SK-N-SH treated with all-trans-retinoic acid at 6 μM for 48 hours (cell line): Measurements from ENCODE around the gene POLE.

Experiments used
- GLIS3 ChIP-seq: fragments of 250-450 bp; sonication (Bioruptor Pico); IDR thresholded peaks from 2 replicates; pipeline ENCODE4 v1.5.0; 2020; ENCODE audit warnings: mild to moderate bottlenecking, moderate library complexity
- PATZ1 ChIP-seq: fragments of 250-450 bp; sonication (Bioruptor Pico); IDR thresholded peaks from 2 replicates; pipeline ENCODE4 v1.8.0; 2020; ENCODE audit warnings: mild to moderate bottlenecking, moderate library complexity, borderline replicate concordance
- POU6F1 ChIP-seq: fragments of 250-450 bp; sonication (Bioruptor Pico); IDR thresholded peaks from 2 replicates; pipeline ENCODE4 v1.8.0; 2021; ENCODE audit warnings: low read depth, mild to moderate bottlenecking, moderate library complexity, borderline replicate concordance
- RARB ChIP-seq: fragments of 250-450 bp; sonication (Bioruptor Pico); IDR thresholded peaks from 2 replicates; pipeline ENCODE4 v1.8.0; 2021; ENCODE audit warnings: mild to moderate bottlenecking, moderate library complexity
- TOX ChIP-seq: fragments of 250-450 bp; sonication (Bioruptor Pico); IDR thresholded peaks from 2 replicates; pipeline ENCODE4 v1.8.0; 2021; ENCODE audit warnings: mild to moderate bottlenecking, moderate library complexity, borderline replicate concordance
- ZC3H10 ChIP-seq: fragments of 250-450 bp; sonication (Bioruptor Pico); IDR thresholded peaks from 2 replicates; pipeline ENCODE4 v1.5.1; 2021; ENCODE audit warnings: mild to moderate bottlenecking, moderate library complexity
- ZFP3 ChIP-seq: fragments of 250-450 bp; sonication (Bioruptor Pico); IDR thresholded peaks from 2 replicates; pipeline ENCODE4 v1.5.0; 2020; ENCODE audit warnings: mild to moderate bottlenecking, moderate library complexity
- ZFP30 ChIP-seq: fragments of 450-650 bp; formaldehyde crosslinking; IDR thresholded peaks from 2 replicates; pipeline ENCODE4 v1.5.0; 2022; ENCODE audit warnings: mild to moderate bottlenecking, moderate library complexity
- ZNF565 ChIP-seq: fragments of 450-650 bp; formaldehyde crosslinking; conservative IDR thresholded peaks from 2 replicates; pipeline ENCODE4 v1.5.0; 2020; ENCODE audit warnings: low read depth, mild to moderate bottlenecking, moderate library complexity
- ZNF8 ChIP-seq: fragments of 450-650 bp; formaldehyde crosslinking; IDR thresholded peaks from 2 replicates; pipeline ENCODE4 v1.5.0; 2020; ENCODE audit warnings: mild to moderate bottlenecking, moderate library complexity

GRCh38 chr12:132595183-132595582 is 92.0 kb downstream of the POLE start:
- no peak for TF ChIP-seq ZC3H10 (CRISPR knock-in tag)
- no peak for TF ChIP-seq TOX
- no peak for TF ChIP-seq GLIS3
- TF ChIP-seq PATZ1 (CRISPR knock-in tag): no peak
- TF ChIP-seq POU6F1 (CRISPR knock-in tag): no peak
- no peak for TF ChIP-seq ZNF8
- TF ChIP-seq ZNF565 (CRISPR knock-in tag): no peak
- TF ChIP-seq ZFP30 (CRISPR knock-in tag): no peak
- TF ChIP-seq ZFP3 (CRISPR knock-in tag): no peak
- TF ChIP-seq RARB: no peak
